ENCODE results near the gene MGLL.
A peak's percentile ranks its signal among the peaks of the same experiment; 100 is the strongest.

Gene MGLL

DNA sequence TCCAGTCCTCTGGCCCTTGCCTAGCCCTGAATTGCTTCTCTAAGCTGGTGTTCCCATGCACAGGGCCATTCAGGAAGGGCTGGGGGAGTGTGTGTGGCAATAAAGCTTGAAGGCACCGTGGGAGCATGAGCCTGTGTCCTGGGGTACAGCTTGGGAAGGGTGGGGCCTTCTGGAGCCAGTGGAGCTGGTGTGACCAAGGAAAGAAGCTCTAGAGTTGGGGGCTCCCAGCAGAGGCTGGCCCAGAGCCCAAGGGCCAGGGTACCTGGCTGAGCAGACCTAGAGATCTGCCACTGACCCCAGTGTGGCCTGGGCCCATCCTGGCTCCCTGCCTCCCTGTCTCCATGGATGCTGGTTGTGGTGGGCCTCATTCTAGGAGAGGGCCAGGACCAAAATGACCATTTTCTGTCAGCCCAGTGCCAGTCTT, 141.5 kb downstream of the MGLL start:
- FAIRE-seq (no peak), DNase-seq (ENCODE audit: insufficient read length, low spot score) (no peak)

DNA sequence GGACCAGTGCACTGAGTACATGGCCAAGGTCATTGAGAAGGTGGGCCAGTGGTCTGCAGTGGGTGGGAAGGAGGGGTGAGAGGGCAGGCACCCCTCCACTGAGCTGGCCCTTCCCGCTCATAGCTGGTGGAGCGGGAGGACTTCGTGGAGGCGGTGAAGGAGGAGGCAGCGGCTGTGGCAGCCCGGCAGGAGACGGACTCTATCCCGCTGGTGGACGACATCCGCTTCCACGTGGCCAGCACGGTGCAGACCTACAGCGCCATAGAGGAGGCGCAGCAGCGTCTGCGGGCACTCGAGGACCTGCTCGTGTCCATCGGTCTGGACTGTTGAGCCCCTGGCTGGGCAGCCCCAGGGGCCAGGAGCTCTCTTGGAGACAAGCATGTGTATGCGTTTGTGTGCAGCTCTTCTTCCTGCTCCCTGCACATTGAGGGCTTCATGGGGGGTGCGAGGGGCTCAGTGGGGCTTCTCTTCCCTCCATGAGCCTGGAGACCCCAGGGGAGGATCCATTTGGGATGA, 142.1 kb downstream of the MGLL start:
- no peak for FAIRE-seq
- DNase-seq (ENCODE audit: insufficient read length, low spot score) = no peak

GRCh38 chr3:127679534-127680145, 142.7 kb downstream of the MGLL start:
- DNase-seq (ENCODE audit: insufficient read length, low spot score) (no peak), FAIRE-seq (no peak)

DNA sequence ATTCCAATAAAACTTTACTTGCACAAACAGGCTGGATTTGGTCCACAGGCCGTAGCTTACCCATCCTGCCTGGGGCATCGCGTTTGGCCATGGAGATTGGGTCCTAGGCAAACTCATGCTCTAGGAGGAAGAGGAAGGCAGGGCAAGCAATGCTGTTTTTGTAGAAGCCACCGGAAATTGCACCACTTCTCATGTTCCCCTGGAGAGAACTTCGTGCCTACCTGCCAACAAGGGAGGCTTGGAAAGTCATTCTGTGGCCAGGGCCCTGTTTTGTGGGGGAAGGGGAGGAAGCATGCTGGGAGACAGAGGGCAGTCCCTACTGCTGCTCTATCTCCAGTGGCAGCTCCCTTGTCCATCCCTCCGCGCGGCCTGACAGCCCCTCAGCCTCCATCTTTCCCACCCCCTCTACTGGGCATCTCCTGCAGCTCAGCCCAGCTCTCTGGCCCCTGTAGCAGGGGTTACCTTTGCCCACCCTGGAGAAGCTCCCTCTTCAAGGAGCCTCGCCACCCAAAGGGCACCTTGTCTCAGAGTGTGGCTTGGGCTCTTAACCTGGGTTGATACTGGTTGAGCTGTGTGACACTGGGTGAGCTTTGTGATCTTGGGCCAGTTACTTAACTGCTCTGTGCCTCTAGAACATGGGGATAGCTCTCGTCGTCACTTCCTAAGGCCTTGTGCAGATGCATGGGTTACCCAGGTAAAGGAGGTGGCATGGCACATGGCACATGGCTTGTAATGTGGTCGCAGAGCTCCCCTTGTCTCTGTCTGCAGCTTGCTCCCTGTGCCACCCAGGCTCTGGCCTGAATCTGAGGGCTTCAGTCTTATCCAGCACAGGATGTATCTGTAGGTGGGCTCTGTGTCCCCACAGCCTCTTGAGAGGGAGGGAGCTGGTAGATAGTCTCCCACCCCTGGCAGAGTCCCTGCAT, 143.4 kb downstream of the MGLL start:
- no peak for DNase-seq (ENCODE audit: insufficient read length, low spot score)
- no peak for FAIRE-seq

DNA sequence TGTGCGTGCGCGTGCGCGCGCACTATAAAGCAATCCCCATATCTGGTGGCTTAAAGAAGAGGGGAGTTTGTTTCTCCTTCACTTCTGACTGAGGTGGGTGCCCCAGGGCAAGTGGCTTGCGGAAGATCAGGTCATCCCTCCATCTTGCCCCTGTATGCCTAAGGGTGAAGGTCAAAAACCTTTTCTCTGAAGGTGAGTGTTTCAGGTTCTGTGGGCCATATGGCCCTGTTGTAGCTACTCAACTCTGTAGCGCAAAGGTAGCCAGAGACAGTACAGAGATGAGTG, 144.1 kb downstream of the MGLL start:
- DNase-seq (ENCODE audit: insufficient read length, low spot score) (no peak), FAIRE-seq (no peak)

- DNase-seq (ENCODE audit: insufficient read length, low spot score) (no peak), FAIRE-seq (no peak)
Measured at GRCh38 chr3:127677541-127678314, 144.6 kb downstream of the MGLL start.

DNA sequence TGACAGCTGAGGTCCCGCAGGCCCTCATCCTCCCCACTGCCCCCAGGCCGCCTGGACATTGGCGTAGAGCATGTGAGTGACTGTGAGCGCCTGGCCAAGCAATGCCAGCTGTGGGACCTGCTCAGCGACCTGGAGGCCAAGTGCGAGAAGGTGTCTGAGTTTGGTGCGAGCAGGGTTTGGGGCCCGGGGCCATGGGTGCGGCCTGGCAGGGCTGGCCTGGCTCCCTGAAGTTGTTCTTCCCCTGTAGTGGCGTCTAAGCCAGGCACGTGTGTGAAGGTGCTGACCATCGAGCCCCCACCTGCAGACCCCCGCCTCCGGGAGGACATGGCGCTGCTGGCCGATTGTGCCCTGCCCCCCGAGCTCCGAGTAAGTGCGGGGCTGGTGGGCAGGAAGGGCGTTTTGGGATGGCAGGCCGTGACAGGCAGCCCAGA, 145.4 kb downstream of the MGLL start:
- FAIRE-seq = no peak
- no peak for DNase-seq (ENCODE audit: insufficient read length, low spot score)

DNA sequence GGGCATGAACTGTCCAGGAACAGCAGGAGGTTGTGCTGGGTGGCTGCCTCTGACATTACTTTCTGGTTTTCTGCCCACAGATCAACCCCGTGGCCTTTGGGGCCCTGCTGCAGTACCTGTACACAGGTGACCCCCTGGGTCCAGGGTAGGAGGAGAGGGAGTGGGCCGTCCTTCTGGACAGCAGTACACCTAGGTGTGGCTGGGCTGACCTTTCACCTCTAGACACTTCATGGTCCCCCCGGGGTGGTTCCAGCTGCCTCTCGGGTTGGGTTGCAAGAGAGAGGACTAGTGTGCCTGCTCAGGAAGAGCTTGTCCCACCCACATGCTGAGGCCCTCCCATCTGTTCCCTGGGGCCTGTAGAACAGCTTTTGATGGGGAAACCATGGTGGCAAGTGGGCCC, 145.9 kb downstream of the MGLL start:
- FAIRE-seq (no peak), DNase-seq (ENCODE audit: insufficient read length, low spot score) (no peak)

DNA sequence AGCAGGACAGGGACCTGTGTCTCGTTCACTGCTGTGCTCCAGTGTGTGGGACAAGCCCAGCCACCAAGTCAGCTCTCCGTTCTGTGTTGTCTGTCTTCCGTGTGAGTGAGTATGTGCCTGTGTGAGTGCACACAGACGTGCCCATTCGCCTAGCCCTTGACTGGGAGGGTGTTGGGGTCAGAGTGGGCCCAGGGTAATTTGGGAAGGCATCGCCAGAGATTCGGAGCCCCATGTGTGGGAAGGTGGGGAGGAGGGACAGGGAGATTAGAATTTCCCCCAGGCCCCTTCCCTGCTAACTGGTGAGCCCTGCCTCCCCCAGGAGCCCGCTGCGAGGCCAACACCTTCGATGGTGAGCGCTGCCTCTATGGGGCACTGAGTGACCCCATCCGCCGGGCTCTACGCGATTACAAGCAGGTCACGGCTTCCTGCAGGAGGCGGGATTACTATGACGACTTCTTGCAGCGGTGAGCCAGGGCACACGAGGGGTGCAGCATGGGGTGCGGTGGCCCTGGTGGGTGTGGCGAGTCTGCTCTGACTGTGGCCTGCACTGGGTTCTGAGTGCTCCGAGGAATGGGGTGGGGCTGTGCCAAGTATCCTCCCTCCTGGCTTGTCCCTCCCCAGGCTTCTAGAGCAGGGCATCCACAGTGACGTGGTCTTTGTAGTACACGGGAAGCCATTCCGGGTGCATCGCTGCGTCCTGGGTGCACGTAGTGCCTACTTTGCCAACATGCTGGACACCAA, 146.5 kb downstream of the MGLL start:
- no peak for DNase-seq (ENCODE audit: insufficient read length, low spot score)
- FAIRE-seq = no peak

DNA sequence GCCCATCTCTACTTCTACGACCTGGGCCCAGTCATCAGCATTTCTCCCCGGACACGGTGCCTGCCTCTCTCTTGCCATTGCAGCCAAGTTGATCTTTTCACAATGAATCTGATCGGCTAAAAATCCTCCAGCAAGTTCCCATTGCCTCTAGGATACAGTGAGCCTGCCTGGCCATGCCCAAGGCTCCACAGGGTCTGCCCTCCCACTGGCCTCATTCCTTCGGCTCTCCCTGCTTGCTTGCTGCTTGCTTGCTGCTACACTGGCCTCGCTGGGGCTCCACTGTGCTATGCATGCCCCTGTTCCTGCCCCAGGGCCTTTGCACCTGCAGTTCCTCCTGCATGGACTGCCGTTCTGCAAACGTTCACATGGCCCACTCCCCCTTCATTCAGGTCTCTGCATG, 147.5 kb downstream of the MGLL start:
- DNase-seq (ENCODE audit: insufficient read length, low spot score) (no peak), FAIRE-seq (no peak)

GRCh38 chr3:127674101-127674721, 148.1 kb downstream of the MGLL start:
- DNase-seq (ENCODE audit: insufficient read length, low spot score) (no peak), FAIRE-seq (no peak)

- no peak for DNase-seq (ENCODE audit: insufficient read length, low spot score)
- no peak for FAIRE-seq
Measured at GRCh38 chr3:127673191-127674100, 148.9 kb downstream of the MGLL start.

GRCh38 chr3:127672429-127673190, 149.7 kb downstream of the MGLL start, which contains the start of gene ABTB1:
TSS of gene ABTB1 (plus strand) at chr3:127672952. CDS start at chr3:127673026, 74 bp downstream.
- FAIRE-seq = peak; percentile 42

DNA sequence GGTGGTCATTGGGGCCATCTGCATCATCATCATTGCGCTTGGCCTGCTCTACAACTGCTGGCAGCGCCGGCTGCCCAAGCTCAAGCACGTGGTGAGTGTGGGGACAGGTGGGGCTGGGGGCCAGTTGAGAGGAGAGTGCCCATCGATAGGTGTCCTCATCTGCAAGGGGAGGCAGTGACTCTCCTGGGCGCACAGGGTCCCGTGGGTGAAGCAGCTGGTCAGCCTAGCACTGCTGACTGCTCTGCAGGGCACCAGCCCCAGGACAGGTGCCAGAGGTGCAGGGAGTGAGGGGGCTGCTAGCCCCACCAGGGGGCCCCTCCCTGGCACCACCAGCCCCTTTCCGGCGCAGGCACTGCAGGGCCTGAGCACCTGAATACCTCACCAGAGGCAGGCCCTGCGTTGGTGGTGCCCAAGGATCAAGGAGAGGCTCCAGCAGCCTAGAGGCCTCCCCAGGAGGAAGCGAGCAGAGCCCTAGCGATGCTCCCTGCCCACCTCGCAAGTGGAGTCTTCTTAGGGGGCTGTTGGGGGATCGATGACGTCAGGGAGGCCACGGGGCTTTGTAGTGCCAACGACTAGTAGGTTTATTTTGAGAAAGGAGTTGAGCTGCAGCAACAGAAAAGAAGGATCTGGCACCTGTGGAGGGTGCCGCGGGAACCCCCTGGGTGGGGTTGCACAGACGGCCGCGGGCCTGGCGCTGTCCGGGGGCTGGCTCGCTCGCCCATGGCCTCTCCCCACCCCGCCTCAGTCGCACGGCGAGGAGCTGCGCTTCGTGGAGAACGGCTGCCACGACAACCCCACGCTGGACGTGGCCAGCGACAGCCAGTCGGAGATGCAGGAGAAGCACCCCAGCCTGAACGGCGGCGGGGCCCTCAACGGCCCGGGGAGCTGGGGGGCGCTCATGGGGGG, 150.5 kb downstream of the MGLL start:
- FAIRE-seq = peak; percentile 74

More at GRCh38 chr3:127672429-127673190, 149.7 kb downstream of the MGLL start, which contains the start of gene ABTB1:
- peak; percentile 85 for DNase-seq (ENCODE audit: insufficient read length, low spot score)

GRCh38 chr3:127670761-127671522, 151.4 kb downstream of the MGLL start:
- no peak for DNase-seq (ENCODE audit: insufficient read length, low spot score)
- FAIRE-seq = no peak

More for the DNA sequence above, 150.5 kb downstream of the MGLL start:
- DNase-seq (ENCODE audit: insufficient read length, low spot score) = no peak

GRCh38 chr3:127670229-127670559, 152.1 kb downstream of the MGLL start:
- no peak for FAIRE-seq
- DNase-seq (ENCODE audit: insufficient read length, low spot score) = no peak
